ENCODE data around the gene ZNHIT3.
"Not testable (repeated sequence)": the region's sequence is repeated elsewhere in the genome, so short reads cannot be mapped to it uniquely, and the experiment has no call there.

ZNHIT3 gene

GRCh38 chr17:36482611-36483504, 3.6 kb upstream of the ZNHIT3 start:
- peak in 53 of 56 donors; percentile 16 to 90 (median 65) for DNase-seq

- not testable (repeated sequence) for DNase-seq
These were observed 2.5 kb upstream of the ZNHIT3 start for GRCh38 chr17:36484021-36484420.

GRCh38 chr17:36485027-36485426, 1.5 kb upstream of the ZNHIT3 start:
- no peak for DNase-seq

GRCh38 chr17:36485805-36486203, 677 bp upstream of the ZNHIT3 start:
- no peak for DNase-seq

GRCh38 chr17:36493956-36494355, 7.5 kb downstream of the ZNHIT3 start:
- no peak for DNase-seq

GRCh38 chr17:36494674-36495073, 8.2 kb downstream of the ZNHIT3 start:
- no peak for DNase-seq

- DNase-seq: no peak
These were observed 8.6 kb downstream of the ZNHIT3 start for GRCh38 chr17:36495076-36495578.

GRCh38 chr17:36496018-36496789, 9.7 kb downstream of the ZNHIT3 start:
- peak in 29 of 56 donors; percentile 4 to 71 (median 19) for DNase-seq

- no peak for DNase-seq
These were observed 11.7 kb downstream of the ZNHIT3 start for GRCh38 chr17:36498155-36498554.

- DNase-seq: no peak
These were observed 12.2 kb downstream of the ZNHIT3 start for GRCh38 chr17:36498560-36499300.

- no peak for DNase-seq
These were observed 14.3 kb downstream of the ZNHIT3 start for GRCh38 chr17:36500745-36501225.

GRCh38 chr17:36501351-36501750, 14.9 kb downstream of the ZNHIT3 start:
- no peak for DNase-seq

GRCh38 chr17:36501963-36502362, 15.5 kb downstream of the ZNHIT3 start:
- no peak for DNase-seq

GRCh38 chr17:36503456-36504155, 17.1 kb downstream of the ZNHIT3 start:
- no peak for DNase-seq

GRCh38 chr17:36504156-36504545, 17.7 kb downstream of the ZNHIT3 start:
- DNase-seq: no peak

- no peak for DNase-seq
These were observed 18.7 kb downstream of the ZNHIT3 start for GRCh38 chr17:36505171-36505570.

- DNase-seq: no peak
These were observed 19.9 kb downstream of the ZNHIT3 start for GRCh38 chr17:36506249-36506826.

GRCh38 chr17:36506831-36507230, 20.4 kb downstream of the ZNHIT3 start:
- DNase-seq: no peak

GRCh38 chr17:36507266-36507665, 20.8 kb downstream of the ZNHIT3 start:
- no peak for DNase-seq

- DNase-seq: not testable (repeated sequence)
These were observed 22.0 kb downstream of the ZNHIT3 start for GRCh38 chr17:36508439-36508838.

All from amygdala (tissue), 56 donors.